SK-N-SH treated with all-trans-retinoic acid at 6 μM for 48 hours (cell line): ENCODE results near the gene ATF1.

Experiments
- ARNTL ChIP-seq: fragments of 450-650 bp; formaldehyde crosslinking; IDR thresholded peaks from 2 replicates; pipeline ENCODE4 v1.5.0; 2020; ENCODE audit warnings: low read depth, mild to moderate bottlenecking, moderate library complexity, borderline replicate concordance
- BACH2 ChIP-seq: fragments of 250-450 bp; sonication (Bioruptor Pico); IDR thresholded peaks from 2 replicates; pipeline ENCODE4 v1.9.0; 2021; ENCODE audit warnings: mild to moderate bottlenecking, borderline replicate concordance
- ISL1 ChIP-seq: fragments of 250-450 bp; sonication (Bioruptor Pico); IDR thresholded peaks from 2 replicates; pipeline ENCODE4 v2.1.2; 2022; ENCODE audit warnings: mild to moderate bottlenecking, moderate library complexity
- TCF4 ChIP-seq: fragments of 250-450 bp; sonication (Bioruptor Pico); IDR thresholded peaks from 2 replicates; pipeline ENCODE4 v1.8.0; 2021; ENCODE audit warnings: mild to moderate bottlenecking, moderate library complexity, borderline replicate concordance
- ZFP3 ChIP-seq: fragments of 250-450 bp; sonication (Bioruptor Pico); IDR thresholded peaks from 2 replicates; pipeline ENCODE4 v1.5.0; 2020; ENCODE audit warnings: mild to moderate bottlenecking, moderate library complexity
- ZFP30 ChIP-seq: fragments of 450-650 bp; formaldehyde crosslinking; IDR thresholded peaks from 2 replicates; pipeline ENCODE4 v1.5.0; 2022; ENCODE audit warnings: mild to moderate bottlenecking, moderate library complexity
- TF ChIP-seq, protein P1 (sequence below): fragments of 250-450 bp; sonication (Bioruptor Pico); IDR thresholded peaks from 2 replicates; pipeline ENCODE4 v1.8.0; 2021; ENCODE audit warnings: low read depth, mild to moderate bottlenecking, moderate library complexity, borderline replicate concordance
- TF ChIP-seq, protein P2 (sequence below): fragments of 250-450 bp; sonication (Bioruptor Pico); IDR thresholded peaks from 2 replicates; pipeline ENCODE4 v1.5.1; 2021; ENCODE audit warnings: mild to moderate bottlenecking, moderate library complexity
- TF ChIP-seq, protein P3 (sequence below): fragments of 250-450 bp; sonication (Bioruptor Pico); IDR thresholded peaks from 2 replicates; pipeline ENCODE4 v1.8.0; 2020; ENCODE audit warnings: mild to moderate bottlenecking, moderate library complexity, borderline replicate concordance

DNA sequence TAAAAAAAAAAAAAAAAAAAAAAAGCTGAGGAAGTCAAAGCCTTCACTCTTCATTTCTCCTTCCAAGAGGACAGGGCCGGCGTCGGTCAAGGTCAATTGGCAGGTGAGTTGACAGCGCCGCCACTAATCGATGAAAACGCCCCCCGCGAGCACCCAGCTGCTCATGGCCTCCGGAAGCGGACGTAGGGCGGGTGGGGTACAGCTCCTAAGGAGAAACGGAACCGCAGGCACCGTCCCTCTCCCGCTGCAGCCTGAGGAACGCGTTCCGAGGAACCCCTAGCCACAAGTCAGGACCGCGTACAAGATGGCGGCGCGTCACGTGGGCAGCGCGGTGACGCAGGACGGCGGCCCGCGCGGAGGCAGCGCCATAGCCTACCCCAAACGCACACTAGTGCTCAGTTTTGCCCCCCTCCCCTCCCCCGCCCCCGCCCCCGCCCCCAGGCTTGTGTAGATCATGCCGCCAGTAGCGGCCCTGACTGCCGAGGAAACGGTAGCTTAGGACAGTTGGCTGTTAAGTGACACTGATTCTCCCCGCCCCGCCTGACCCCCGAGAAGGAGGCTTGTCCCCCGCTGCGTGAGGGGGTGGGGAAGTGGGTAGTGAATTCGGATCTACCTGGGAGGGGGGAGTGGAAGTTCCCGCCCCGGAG, at the start of gene ATF1:
- TF ChIP-seq ISL1 (no peak), ZFP30 (CRISPR knock-in tag) (no peak), BACH2 (CRISPR knock-in tag) (no peak), ZFP3 (CRISPR knock-in tag) (no peak), ARNTL (no peak), TCF4 (CRISPR knock-in tag) (no peak)
- TF ChIP-seq, protein P1, sequence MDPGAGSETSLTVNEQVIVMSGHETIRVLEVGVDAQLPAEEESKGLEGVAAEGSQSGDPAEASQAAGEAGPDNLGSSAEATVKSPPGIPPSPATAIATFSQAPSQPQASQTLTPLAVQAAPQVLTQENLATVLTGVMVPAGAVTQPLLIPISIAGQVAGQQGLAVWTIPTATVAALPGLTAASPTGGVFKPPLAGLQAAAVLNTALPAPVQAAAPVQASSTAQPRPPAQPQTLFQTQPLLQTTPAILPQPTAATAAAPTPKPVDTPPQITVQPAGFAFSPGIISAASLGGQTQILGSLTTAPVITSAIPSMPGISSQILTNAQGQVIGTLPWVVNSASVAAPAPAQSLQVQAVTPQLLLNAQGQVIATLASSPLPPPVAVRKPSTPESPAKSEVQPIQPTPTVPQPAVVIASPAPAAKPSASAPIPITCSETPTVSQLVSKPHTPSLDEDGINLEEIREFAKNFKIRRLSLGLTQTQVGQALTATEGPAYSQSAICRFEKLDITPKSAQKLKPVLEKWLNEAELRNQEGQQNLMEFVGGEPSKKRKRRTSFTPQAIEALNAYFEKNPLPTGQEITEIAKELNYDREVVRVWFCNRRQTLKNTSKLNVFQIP (CRISPR knock-in tag), result no peak
- TF ChIP-seq, protein P2, sequence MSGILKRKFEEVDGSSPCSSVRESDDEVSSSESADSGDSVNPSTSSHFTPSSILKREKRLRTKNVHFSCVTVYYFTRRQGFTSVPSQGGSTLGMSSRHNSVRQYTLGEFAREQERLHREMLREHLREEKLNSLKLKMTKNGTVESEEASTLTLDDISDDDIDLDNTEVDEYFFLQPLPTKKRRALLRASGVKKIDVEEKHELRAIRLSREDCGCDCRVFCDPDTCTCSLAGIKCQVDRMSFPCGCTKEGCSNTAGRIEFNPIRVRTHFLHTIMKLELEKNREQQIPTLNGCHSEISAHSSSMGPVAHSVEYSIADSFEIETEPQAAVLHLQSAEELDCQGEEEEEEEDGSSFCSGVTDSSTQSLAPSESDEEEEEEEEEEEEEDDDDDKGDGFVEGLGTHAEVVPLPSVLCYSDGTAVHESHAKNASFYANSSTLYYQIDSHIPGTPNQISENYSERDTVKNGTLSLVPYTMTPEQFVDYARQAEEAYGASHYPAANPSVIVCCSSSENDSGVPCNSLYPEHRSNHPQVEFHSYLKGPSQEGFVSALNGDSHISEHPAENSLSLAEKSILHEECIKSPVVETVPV (CRISPR knock-in tag), result no peak
- TF ChIP-seq, protein P3, sequence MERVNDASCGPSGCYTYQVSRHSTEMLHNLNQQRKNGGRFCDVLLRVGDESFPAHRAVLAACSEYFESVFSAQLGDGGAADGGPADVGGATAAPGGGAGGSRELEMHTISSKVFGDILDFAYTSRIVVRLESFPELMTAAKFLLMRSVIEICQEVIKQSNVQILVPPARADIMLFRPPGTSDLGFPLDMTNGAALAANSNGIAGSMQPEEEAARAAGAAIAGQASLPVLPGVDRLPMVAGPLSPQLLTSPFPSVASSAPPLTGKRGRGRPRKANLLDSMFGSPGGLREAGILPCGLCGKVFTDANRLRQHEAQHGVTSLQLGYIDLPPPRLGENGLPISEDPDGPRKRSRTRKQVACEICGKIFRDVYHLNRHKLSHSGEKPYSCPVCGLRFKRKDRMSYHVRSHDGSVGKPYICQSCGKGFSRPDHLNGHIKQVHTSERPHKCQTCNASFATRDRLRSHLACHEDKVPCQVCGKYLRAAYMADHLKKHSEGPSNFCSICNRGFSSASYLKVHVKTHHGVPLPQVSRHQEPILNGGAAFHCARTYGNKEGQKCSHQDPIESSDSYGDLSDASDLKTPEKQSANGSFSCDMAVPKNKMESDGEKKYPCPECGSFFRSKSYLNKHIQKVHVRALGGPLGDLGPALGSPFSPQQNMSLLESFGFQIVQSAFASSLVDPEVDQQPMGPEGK (CRISPR knock-in tag), result no peak
